ENCODE measurements around the gene SLC25A3. TPM values are rescaled to one million over a fixed set of nuclear protein-coding genes. Genes with fewer than 3 reads are reported as not detected.

The SLC25A3 gene
- total and polyA plus RNA-seq, 12 donors: 362 to 1,555 (median 737) TPM

Small RNA genes within 50 kb of the gene (small RNA-seq; reads per million reads assigned to genes)
- gene SNORA53: 5.8 to 29.2 reads per million in 2 donors

Other genes with a start within 250 kb of the SLC25A3 start
- 100 to 1,000 TPM in 1 of 9 donors, 10 to 100 TPM in 8; 17.8 to 111 (median 44.5) TPM for gene TMPO, start 78.1 kb upstream of the SLC25A3 start, total RNA-seq
- gene TMPO, start 78.1 kb upstream of the SLC25A3 start, polyA plus RNA-seq: 10 to 100 TPM in 2 of 3 donors, 1 to 10 TPM in 1; 8.7 to 24.8 (median 13.0) TPM
- gene IKBIP, start 51.1 kb downstream of the SLC25A3 start, total RNA-seq: 10 to 100 TPM in 8 of 9 donors, 1 to 10 TPM in 1; 7.2 to 22.9 (median 12.2) TPM
- gene IKBIP, start 51.1 kb downstream of the SLC25A3 start, polyA plus RNA-seq: 10 to 100 TPM; 13.6 to 15.2 (median 14.8) TPM
- gene APAF1, start 51.6 kb downstream of the SLC25A3 start, total RNA-seq: 10 to 100 TPM in 5 of 9 donors, 1 to 10 TPM in 4; 5.5 to 16.5 (median 10.4) TPM
- 1 to 10 TPM; 2.8 to 6.7 (median 4.1) TPM for gene APAF1, start 51.6 kb downstream of the SLC25A3 start, polyA plus RNA-seq

All from adrenal gland (tissue), 12 donors.